ENCODE measurements around the gene SH3GL1. TPM values are rescaled to one million over a fixed set of nuclear protein-coding genes. Genes with fewer than 3 reads are reported as not detected.
A peak's percentile ranks its signal among the peaks of the same experiment; 100 is the strongest.

SH3GL1 gene
- total and polyA plus RNA-seq, 9 of the 15 experiments (the other 6 are each of a cell fraction or from before 2014, with no cell fraction given): 1.7 to 75.3 (median 25.7) TPM

GRCh38 chr19:4432918-4433506 is 32.7 kb upstream of the SH3GL1 start:
- ATAC-seq (no peak), DNase-seq (ENCODE audit: extremely low read depth in 1 of 4, low spot score in 3 of 4) (no peak), FAIRE-seq (no peak)
- no peaks in the 10 kb centered on the region for H3K27me3 ChIP-seq (ENCODE audit: control insufficient read depth in 2 of 2, insufficient read depth in 2 of 2, low read length in 2 of 2)
- no peak overlapping the region for H3K4me2 ChIP-seq (ENCODE audit: insufficient read depth, low read length)
- 93% methylated on average over 18 of the region's 28 CpGs for WGBS (ENCODE audit: insufficient coverage, low coverage, missing lambda C conversion rate)
- no peak overlapping the region for H3K27ac ChIP-seq (ENCODE audit: extremely low read depth, low read depth, low read length)
- H3K9ac ChIP-seq (ENCODE audit: insufficient read depth in 1 of 2, low read depth in 2 of 2, low read length in 2 of 2): no peak overlapping the region
- intact Hi-C loops (cut with micrococcal nuclease): no loop called here
- H3K4me3 ChIP-seq: no peak overlapping the region
- ChIA-PET POLR2A (interaction anchor here (0.7 kb wide), 1 partner anchor 11 kb away, joined by 3 read pairs; no protein-coding TSS in a partner anchor), CTCF (ENCODE audit: low intra/inter-chr PET ratio) (no interaction called here)
- H2AFZ ChIP-seq (ENCODE audit: low read depth, low read length): no peak overlapping the region
- peaks cover 0 to 2% of the 10 kb centered on the region in 2 experiments; a peak in 1 of 5 replicates for H3K4me1 ChIP-seq (replicated peaks in 1 of 2; ENCODE audit: control insufficient read depth in 2 of 2, insufficient read depth in 2 of 2, low read length in 2 of 2)
- in situ Hi-C loops (cut with MboI): no loop called here
- H3K36me3 ChIP-seq (ENCODE audit: control insufficient read depth, insufficient read depth, low read length): peaks cover 92% of the 10 kb centered on the region; the same call in 2 of the 3 replicates
- no peaks in the 10 kb centered on the region for H3K9me3 ChIP-seq (replicated peaks; ENCODE audit: control insufficient read depth, insufficient read depth, low read depth, low read length)
- H3K79me2 ChIP-seq (ENCODE audit: control insufficient read depth, insufficient read depth, low read length): peaks cover 2% of the 10 kb centered on the region; the same call in 1 of the 3 replicates
- H4K20me1 ChIP-seq (replicated peaks; ENCODE audit: control insufficient read depth, insufficient read depth, low read length): no peaks in the 10 kb centered on the region
- peaks cover 4% of the 10 kb centered on the region for H3K9me1 ChIP-seq (ENCODE audit: control insufficient read depth, insufficient read depth, low read length)
- no TSS peak for BruUV-seq (replicated peaks)
- TF ChIP-seq CUX1 (CRISPR knock-in tag; IDR thresholded peaks at IDR 0.05) (no peak), XRCC4 (IDR thresholded peaks at IDR 0.05; ENCODE audit: extremely low read depth, insufficient read depth, insufficient read length) (no peak), KDM1A (IDR thresholded peaks at IDR 0.05) (no peak), CREBBP (IDR thresholded peaks at IDR 0.05; ENCODE audit: low read depth, low read length) (no peak), FOXP4 (CRISPR knock-in tag; IDR thresholded peaks at IDR 0.05; ENCODE audit: borderline replicate concordance) (no peak), RBFOX2 (IDR thresholded peaks at IDR 0.05; ENCODE audit: low read depth, low read length) (peak; percentile 28; the same call in 1 of the 2 replicates), RBM22 (IDR thresholded peaks at IDR 0.05; ENCODE audit: low read depth, low read length, poor library complexity, severe bottlenecking) (peak; percentile 55), MNT (conservative IDR thresholded peaks at IDR 0.05) (no peak), MAFF (IDR thresholded peaks at IDR 0.05; ENCODE audit: low read length) (no peak), POLR2G (IDR thresholded peaks at IDR 0.05; ENCODE audit: low read depth, low read length) (peak; percentile 59), SNAPC5 (CRISPR knock-in tag; IDR thresholded peaks at IDR 0.05) (no peak), SP1 (CRISPR knock-in tag; IDR thresholded peaks at IDR 0.05) (no peak), ZNF197 (CRISPR knock-in tag; IDR thresholded peaks at IDR 0.05; ENCODE audit: low read depth) (no peak)

All from K562 (cell line).